Liver (tissue), 10 donors: Measurements from ENCODE around the gene PITPNC1. TPM values are rescaled to one million over a fixed set of nuclear protein-coding genes. Genes with fewer than 3 reads are reported as not detected.

ENCODE experiments used
- DNase-seq: peaks from one replicate; pipeline ENCODE4 v3.0.0-alpha.2; 2017; ENCODE audit warnings: low spot score
- H3K27ac ChIP-seq, 2 donors: one replicate each; pipeline ENCODE4 v1.7.0; 2013; ENCODE audit warnings: inconsistent platforms in 2 of 2, low read length in 2 of 2, control low read depth in 1 of 2, low read depth in 1 of 2, mild to moderate bottlenecking in 1 of 2
- H3K27me3 ChIP-seq, 4 donors: one replicate each; pipeline versions ENCODE4 v1.6.1 to v1.7.0; 2013; ENCODE audit warnings: low read length in 3 of 4, inconsistent platforms in 1 of 4, mild to moderate bottlenecking in 1 of 4, moderate library complexity in 1 of 4; ENCODE audit not compliant: control insufficient read depth in 4 of 4, insufficient read depth in 4 of 4
- H3K36me3 ChIP-seq, 4 donors: one replicate each; pipeline versions ENCODE4 v1.6.1 to v1.7.0; 2013; ENCODE audit warnings: low read length in 3 of 4, mild to moderate bottlenecking in 3 of 4, low read depth in 1 of 4, moderate library complexity in 1 of 4; ENCODE audit not compliant: control insufficient read depth in 4 of 4, insufficient read depth in 3 of 4
- H3K4me1 ChIP-seq, 4 donors: one replicate each; pipeline versions ENCODE4 v1.6.1 to v1.7.0; 2013; ENCODE audit warnings: low read length in 3 of 4, mild to moderate bottlenecking in 3 of 4, moderate library complexity in 1 of 4; ENCODE audit not compliant: control insufficient read depth in 4 of 4, insufficient read depth in 4 of 4
- H3K4me3 ChIP-seq, 3 donors: one replicate each; pipeline versions ENCODE4 v1.6.1 to v1.7.0; 2013; ENCODE audit warnings: low read length in 3 of 3, control low read depth in 1 of 3, low read depth in 1 of 3, mild to moderate bottlenecking in 1 of 3
- H3K9ac ChIP-seq, 2 donors: one replicate each; pipeline ENCODE4 v1.7.0; 2013; ENCODE audit warnings: low read length in 2 of 2, mild to moderate bottlenecking in 2 of 2, moderate library complexity in 2 of 2, control low read depth in 1 of 2, low read depth in 1 of 2
- H3K9me3 ChIP-seq, 4 donors: one replicate each; pipeline versions ENCODE4 v1.6.1 to v1.7.0; 2013; ENCODE audit warnings: low read length in 3 of 4; ENCODE audit not compliant: control insufficient read depth in 4 of 4
- CTCF ChIP-seq: fragments of 150-350 bp; IDR thresholded peaks from 2 replicates; pipeline ENCODE4 v1.5.1; 2017; ENCODE audit warnings: improper control_type of control experiment, low read depth, low read length; ENCODE audit not compliant: missing input control
- EGR1 ChIP-seq, 2 donors: IDR thresholded peaks; 2 replicates each; pipeline ENCODE4 v1.6.1; 2016 to 2018; ENCODE audit warnings: antibody characterized with exemption in 2 of 2, low read depth in 2 of 2
- FOXA1 ChIP-seq: IDR thresholded peaks from 2 replicates; pipeline ENCODE4 v1.6.1; 2016; ENCODE audit warnings: antibody characterized with exemption
- FOXA2 ChIP-seq: IDR thresholded peaks from 2 replicates; pipeline ENCODE4 v1.6.1; 2016; ENCODE audit warnings: antibody characterized with exemption
- HNF4A ChIP-seq, 2 donors: conservative IDR thresholded peaks; 2 replicates each; pipeline ENCODE4 v1.6.1; 2016; ENCODE audit warnings: antibody characterized with exemption in 2 of 2, mild to moderate bottlenecking in 2 of 2
- HNF4G ChIP-seq: IDR thresholded peaks from 2 replicates; pipeline ENCODE4 v1.6.1; 2016; ENCODE audit warnings: antibody characterized with exemption
- JUND ChIP-seq, 2 donors: IDR thresholded peaks; 2 replicates each; pipeline ENCODE4 v1.6.1; 2016; ENCODE audit warnings: antibody characterized with exemption in 2 of 2
- MAX ChIP-seq: IDR thresholded peaks from 2 replicates; pipeline ENCODE4 v1.6.1; 2016; ENCODE audit warnings: antibody characterized with exemption
- NR2F2 ChIP-seq: IDR thresholded peaks from 2 replicates; pipeline ENCODE4 v1.6.1; 2016; ENCODE audit warnings: antibody characterized with exemption
- RAD21 ChIP-seq, 2 donors: IDR thresholded peaks; 2 replicates each; pipeline ENCODE4 v1.6.1; 2016; ENCODE audit warnings: antibody characterized with exemption in 2 of 2, mild to moderate bottlenecking in 2 of 2
- REST ChIP-seq: IDR thresholded peaks from 2 replicates; pipeline ENCODE4 v1.6.1; 2016; ENCODE audit warnings: antibody characterized with exemption, mild to moderate bottlenecking
- RXRA ChIP-seq, 2 donors: IDR thresholded peaks; 2 replicates each; pipeline ENCODE4 v1.6.1; 2017 to 2018; ENCODE audit warnings: antibody characterized with exemption in 2 of 2, mild to moderate bottlenecking in 1 of 2
- SP1 ChIP-seq: IDR thresholded peaks from 2 replicates; pipeline ENCODE4 v1.6.1; 2018; ENCODE audit warnings: antibody characterized with exemption, mild to moderate bottlenecking
- TAF1 ChIP-seq: conservative IDR thresholded peaks from 2 replicates; pipeline ENCODE4 v1.6.1; 2016; ENCODE audit warnings: antibody characterized with exemption, mild to moderate bottlenecking
- YY1 ChIP-seq: IDR thresholded peaks from 2 replicates; pipeline ENCODE4 v1.6.1; 2016; ENCODE audit warnings: antibody characterized with exemption, mild to moderate bottlenecking
- ZBTB33 ChIP-seq: IDR thresholded peaks from 2 replicates; pipeline ENCODE4 v1.6.1; 2016; ENCODE audit warnings: antibody characterized with exemption
- WGBS: extraction: QIAGEN DNeasy Blood & Tissue Kit; methylation state at CpG from one replicate; pipeline ENCODE4 v1.1.7; 2013; 5-methylcytosine and 5-hydroxymethylcytosine counted together
- polyA plus RNA-seq, 2 donors: library from polyadenylated mRNA; stranded (reverse) in 1 of 2; unstranded in 1 of 2; fragments of 200-250 nt in 1 of 2; fragments of >200 nt in 1 of 2; fragmentation: Nextera tagmentation in 1 of 2; extraction: Ambion mirVana in 1 of 2; gene quantifications; one replicate each; pipeline versions ENCODE4 v1.2.1 to v1.2.3, GENCODE V29; 2013 to 2015
- small RNA-seq: library from RNA; depleted of rRNA; stranded (forward); fragments of <200 nt; gene quantifications from one replicate; pipeline ENCODE3, GENCODE V24; 2014
- total RNA-seq, 2 donors: library from RNA; depleted of rRNA; stranded (reverse); fragments of >200 nt; gene quantifications; one replicate each; pipeline ENCODE4 v1.2.3, GENCODE V29; 2014
- TF ChIP-seq, protein P1 (sequence below): IDR thresholded peaks from 2 replicates; pipeline ENCODE4 v1.6.1; 2016; ENCODE audit warnings: antibody characterized with exemption
- donor health status: healthy.
- donor health status: healthy.
- donor health status: healthy.
- donor health status: healthy.
- donor health status: healthy.

The PITPNC1 gene
- total and polyA plus RNA-seq, 4 donors: 2.3 to 10.2 (median 5.7) TPM

DNA sequence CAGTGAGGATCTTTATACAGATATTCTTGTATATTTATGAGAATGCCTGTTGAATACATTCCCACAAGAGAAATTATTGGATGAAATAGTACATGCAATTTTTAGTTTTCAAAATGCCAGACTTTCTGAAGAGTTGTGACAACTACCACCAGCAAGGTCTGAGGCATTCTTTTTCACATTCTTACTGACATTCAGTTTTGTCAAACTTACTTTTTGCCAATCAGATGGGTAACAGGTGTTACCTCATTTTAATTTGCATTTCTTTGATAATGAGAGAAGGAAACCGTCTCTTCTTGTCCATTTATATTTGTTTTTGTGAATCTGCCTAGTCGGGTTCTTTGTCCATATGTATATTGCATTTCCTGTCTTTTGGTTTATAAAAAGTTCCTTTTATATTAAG is 364.9 kb downstream of the PITPNC1 start:
- DNase-seq: no peak
- peaks cover 9 to 68% (median 55%) of the 10 kb centered on the region in 4 donors for H3K36me3 ChIP-seq
- TF ChIP-seq, protein P1, sequence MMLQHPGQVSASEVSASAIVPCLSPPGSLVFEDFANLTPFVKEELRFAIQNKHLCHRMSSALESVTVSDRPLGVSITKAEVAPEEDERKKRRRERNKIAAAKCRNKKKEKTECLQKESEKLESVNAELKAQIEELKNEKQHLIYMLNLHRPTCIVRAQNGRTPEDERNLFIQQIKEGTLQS: no peak
- TF ChIP-seq FOXA2 (no peak), JUND (IDR thresholded peaks at IDR 0.05) (no peak), TAF1 (no peak), SP1 (no peak), YY1 (no peak), FOXA1 (no peak), RAD21 (IDR thresholded peaks at IDR 0.05) (no peak), RXRA (IDR thresholded peaks at IDR 0.05) (no peak), HNF4A (conservative IDR thresholded peaks at IDR 0.05) (no peak), REST (no peak), EGR1 (IDR thresholded peaks at IDR 0.05; ENCODE audit: low read depth in 2 of 2) (no peak), HNF4G (no peak), MAX (no peak), ZBTB33 (no peak), CTCF (no peak), NR2F2 (no peak)
- H3K9me3 ChIP-seq: no peaks in the 10 kb centered on the region
- no peak overlapping the region for H3K9ac ChIP-seq
- 83% methylated on average over 2 of the region's 2 CpGs for WGBS
- no peak overlapping the region for H3K4me3 ChIP-seq
- H3K27me3 ChIP-seq: no peaks in the 10 kb centered on the region
- H3K4me1 ChIP-seq: no peaks in the 10 kb centered on the region
- no peak overlapping the region for H3K27ac ChIP-seq

Small RNA genes within 50 kb of the gene (small RNA-seq; reads per million reads assigned to genes)
- not detected for gene MIR548AA2
- gene MIR548D2: not detected
- not detected for gene RF00019
- not detected for gene RN7SL756P
- 2.1 reads per million, percentile 87 among the genes with 10 or more reads in this experiment for gene SNORA38B

Other genes starting within 250 kb of the PITPNC1 start
- gene HELZ, start 132.1 kb upstream of the PITPNC1 start, total RNA-seq: 10 to 100 TPM; 31.2 to 69.2 TPM
- gene HELZ, start 132.1 kb upstream of the PITPNC1 start, polyA plus RNA-seq: 10 to 100 TPM in 1 of 2 donors, 1 to 10 TPM in 1; 3.8 to 20.2 TPM
- 10 to 100 TPM; 17.3 to 34.0 TPM for gene PSMD12, start 10.7 kb upstream of the PITPNC1 start, total RNA-seq
- gene PSMD12, start 10.7 kb upstream of the PITPNC1 start, polyA plus RNA-seq: 10 to 100 TPM; 20.8 to 30.5 TPM